Fibroblast of lung (primary cell): ENCODE data around the gene DOK6. TPM values are rescaled to one million over a fixed set of nuclear protein-coding genes. Genes with fewer than 3 reads are reported as not detected.

Experiments used
- DNase-seq, 2 donors: peaks; one replicate each; pipeline versions ENCODE4 v3.0.0 to v3.0.0-alpha.2; 2010; ENCODE audit warnings: low read depth in 2 of 2
- H2AFZ ChIP-seq: 2 replicates; pipeline ENCODE4 v1.5.1; 2012; ENCODE audit warnings: low read length, control low read depth, inconsistent platforms
- H3K27ac ChIP-seq: 2 replicates; pipeline ENCODE4 v1.5.1; 2011; ENCODE audit warnings: low read length, control low read depth; ENCODE audit not compliant: insufficient read depth
- H3K27me3 ChIP-seq: 2 replicates; pipeline ENCODE4 v1.5.1; 2011; ENCODE audit warnings: mild to moderate bottlenecking, low read length; ENCODE audit not compliant: control insufficient read depth, insufficient read depth
- H3K36me3 ChIP-seq: 2 replicates; pipeline ENCODE4 v1.5.1; 2011; ENCODE audit warnings: low read length; ENCODE audit not compliant: control insufficient read depth, insufficient read depth
- H3K4me1 ChIP-seq: 2 replicates; pipeline ENCODE4 v1.5.1; 2011; ENCODE audit warnings: low read length; ENCODE audit not compliant: control insufficient read depth, insufficient read depth; ENCODE audit errors: extremely low read depth
- H3K4me2 ChIP-seq: 2 replicates; pipeline ENCODE4 v1.5.1; 2011; ENCODE audit warnings: low read length, control low read depth; ENCODE audit not compliant: insufficient read depth; ENCODE audit errors: extremely low read depth
- H3K4me3 ChIP-seq, 4 experiments: fragments of 200-600 bp in 1 of 4; sonication (generic) in 1 of 4; replicated peaks in 1 of 4; 2 replicates each; pipeline ENCODE4 v1.5.1; 2011 to 2016; ENCODE audit warnings: low read length in 4 of 4, low read depth in 3 of 4, mild to moderate bottlenecking in 3 of 4, control low read depth in 2 of 4, inconsistent platforms in 1 of 4, mixed read lengths in 1 of 4; ENCODE audit not compliant: insufficient read depth in 1 of 4; ENCODE audit errors: control extremely low read depth in 1 of 4
- H3K79me2 ChIP-seq: 2 replicates; pipeline ENCODE4 v1.5.1; 2012; ENCODE audit warnings: mild to moderate bottlenecking, low read length, inconsistent platforms; ENCODE audit not compliant: control insufficient read depth, insufficient read depth
- H3K9ac ChIP-seq: 2 replicates; pipeline ENCODE4 v1.5.1; 2011; ENCODE audit warnings: mild to moderate bottlenecking, low read length, control low read depth; ENCODE audit not compliant: insufficient read depth
- H3K9me3 ChIP-seq: 2 replicates; pipeline ENCODE4 v1.5.1; 2012; ENCODE audit warnings: low read depth, low read length; ENCODE audit not compliant: control insufficient read depth, insufficient read depth
- H4K20me1 ChIP-seq: 2 replicates; pipeline ENCODE4 v1.5.1; 2011; ENCODE audit warnings: low read length; ENCODE audit not compliant: control insufficient read depth, insufficient read depth; ENCODE audit errors: extremely low read depth
- CTCF ChIP-seq, 2 donors: IDR thresholded peaks in 1 of 2; conservative IDR thresholded peaks in 1 of 2; 1 replicate in 1 of 2; 2 replicates in 1 of 2; pipeline ENCODE4 v1.5.1; 2011 to 2012; ENCODE audit warnings: low read length in 2 of 2, control low read depth in 1 of 2, inconsistent platforms in 1 of 2, low read depth in 1 of 2, mild to moderate bottlenecking in 1 of 2
- EZH2 ChIP-seq: IDR thresholded peaks from 2 replicates; pipeline ENCODE4 v1.5.1; 2012; ENCODE audit warnings: low read length, control low read depth, mild to moderate bottlenecking; ENCODE audit errors: missing control alignments
- polyA plus RNA-seq, 2 donors: library from polyadenylated mRNA; depleted of rRNA in 1 of 2; stranded (reverse) in 1 of 2; unstranded in 1 of 2; fragments of >200 nt; gene quantifications; 2 replicates each; pipeline ENCODE4 v1.2.1, GENCODE V29; 2011 to 2012; ENCODE audit warnings: missing spikeins in 1 of 2
- total RNA-seq: library from RNA; depleted of rRNA; stranded (reverse); fragments of >200 nt; gene quantifications from 2 replicates; pipeline ENCODE4 v1.2.1, GENCODE V29; 2014

Gene DOK6
- total and polyA plus RNA-seq, 2 donors (not counting 1 experiment from before 2014, with no cell fraction given) = 4.0 to 7.8 TPM

- no peaks in the 10 kb centered on the region for H3K79me2 ChIP-seq
- H2AFZ ChIP-seq = no peak overlapping the region
- no peaks in the 10 kb centered on the region for H3K9me3 ChIP-seq
- H3K27me3 ChIP-seq = no peaks in the 10 kb centered on the region
- no peak for TF ChIP-seq CTCF (conservative IDR thresholded peaks at IDR 0.05 in 1 of 2, IDR thresholded peaks at IDR 0.05 in 1 of 2; ENCODE audit: low read depth in 1 of 2, low read length in 2 of 2)
- TF ChIP-seq EZH2 = no peak
- H3K36me3 ChIP-seq = no peaks in the 10 kb centered on the region
- H4K20me1 ChIP-seq = no peaks in the 10 kb centered on the region
- peaks cover 3% of the 10 kb centered on the region for H3K4me1 ChIP-seq
- DNase-seq = peak; percentile 67 to 92
- H3K4me2 ChIP-seq = no peak overlapping the region
- no peak overlapping the region for H3K4me3 ChIP-seq
- no peak overlapping the region for H3K27ac ChIP-seq
- H3K9ac ChIP-seq = no peak overlapping the region
Measured at GRCh38 chr18:69787825-69788547, 387.3 kb downstream of the DOK6 start.

- H4K20me1 ChIP-seq = no peaks in the 10 kb centered on the region
- no peaks in the 10 kb centered on the region for H3K79me2 ChIP-seq
- H3K36me3 ChIP-seq = no peaks in the 10 kb centered on the region
- no peak for DNase-seq
- H2AFZ ChIP-seq = no peak overlapping the region
- TF ChIP-seq CTCF (conservative IDR thresholded peaks at IDR 0.05 in 1 of 2, IDR thresholded peaks at IDR 0.05 in 1 of 2; ENCODE audit: low read depth in 1 of 2, low read length in 2 of 2) = no peak
- no peak for TF ChIP-seq EZH2
- no peak overlapping the region for H3K4me3 ChIP-seq
- H3K4me1 ChIP-seq = peaks cover 3% of the 10 kb centered on the region
- H3K27ac ChIP-seq = no peak overlapping the region
- H3K9ac ChIP-seq = no peak overlapping the region
- H3K9me3 ChIP-seq = no peaks in the 10 kb centered on the region
- no peak overlapping the region for H3K4me2 ChIP-seq
- no peaks in the 10 kb centered on the region for H3K27me3 ChIP-seq
Measured at GRCh38 chr18:69789794-69790193, 389.1 kb downstream of the DOK6 start.

GRCh38 chr18:69790649-69791048, 390.0 kb downstream of the DOK6 start:
- DNase-seq = no peak
- Histone ChIP-seq H3K27ac (no peak overlapping the region), H3K9me3 (no peaks in the 10 kb centered on the region), H3K9ac (no peak overlapping the region), H3K4me1 (peaks cover 3% of the 10 kb centered on the region), H3K79me2 (no peaks in the 10 kb centered on the region), H2AFZ (no peak overlapping the region), H3K4me2 (no peak overlapping the region), H3K27me3 (no peaks in the 10 kb centered on the region), H4K20me1 (no peaks in the 10 kb centered on the region), H3K36me3 (no peaks in the 10 kb centered on the region), H3K4me3 (no peak overlapping the region)
- TF ChIP-seq CTCF (conservative IDR thresholded peaks at IDR 0.05 in 1 of 2, IDR thresholded peaks at IDR 0.05 in 1 of 2; ENCODE audit: low read depth in 1 of 2, low read length in 2 of 2) (no peak), EZH2 (no peak)
